Lung (tissue), 12 donors: Measurements from ENCODE around the gene SULT1E1. TPM values are rescaled to one million over a fixed set of nuclear protein-coding genes. Genes with fewer than 3 reads are reported as not detected.

Source experiments
- ATAC-seq: fragments of 200-7000 bp; cut with Tn5 transposase; one replicate; pipeline ENCODE4 v1.9.1; 2020; ENCODE audit warnings: moderate number of reproducible peaks; ENCODE audit not compliant: insufficient read depth, low FRiP score
- DNase-seq, 3 donors: peaks; one replicate each; pipeline ENCODE4 v3.0.0-alpha.2; 2013 to 2017
- H3K27ac ChIP-seq, 2 donors: one replicate each; pipeline ENCODE4 v1.5.1; 2013; ENCODE audit warnings: mild to moderate bottlenecking in 2 of 2, moderate library complexity in 2 of 2, control low read depth in 1 of 2, inconsistent platforms in 1 of 2, low read depth in 1 of 2, low read length in 1 of 2
- H3K27me3 ChIP-seq, 3 donors: one replicate each; pipeline ENCODE4 v1.5.1; 2013; ENCODE audit warnings: low read length in 2 of 3; ENCODE audit not compliant: control insufficient read depth in 3 of 3, insufficient read depth in 3 of 3
- H3K36me3 ChIP-seq, 4 donors: one replicate each; pipeline ENCODE4 v1.5.1; 2013; ENCODE audit warnings: low read length in 4 of 4, mild to moderate bottlenecking in 1 of 4, moderate library complexity in 1 of 4; ENCODE audit not compliant: control insufficient read depth in 4 of 4, insufficient read depth in 4 of 4
- H3K4me1 ChIP-seq, 5 donors: one replicate each; pipeline ENCODE4 v1.5.1; 2013; ENCODE audit warnings: low read length in 5 of 5, mild to moderate bottlenecking in 2 of 5, moderate library complexity in 1 of 5; ENCODE audit not compliant: control insufficient read depth in 5 of 5, insufficient read depth in 5 of 5
- H3K4me3 ChIP-seq: one replicate; pipeline ENCODE4 v1.5.1; 2013; ENCODE audit warnings: mild to moderate bottlenecking, control low read depth, moderate library complexity
- H3K9ac ChIP-seq, 2 donors: one replicate each; pipeline ENCODE4 v1.5.1; 2013; ENCODE audit warnings: low read length in 2 of 2, control low read depth in 1 of 2; ENCODE audit not compliant: insufficient read depth in 1 of 2
- H3K9me3 ChIP-seq, 4 donors: one replicate each; pipeline ENCODE4 v1.5.1; 2013; ENCODE audit warnings: low read length in 3 of 4, mild to moderate bottlenecking in 1 of 4, moderate library complexity in 1 of 4; ENCODE audit not compliant: control insufficient read depth in 4 of 4, insufficient read depth in 3 of 4
- WGBS, 2 donors: extraction: QIAGEN DNeasy Blood & Tissue Kit; methylation state at CpG; one replicate each; pipeline ENCODE4 v1.1.7; 2013; 5-methylcytosine and 5-hydroxymethylcytosine counted together
- polyA plus RNA-seq, 2 donors: library from polyadenylated mRNA; stranded (reverse); fragments of 200-250 nt; gene quantifications; one replicate each; pipeline ENCODE4 v1.2.1, GENCODE V29; 2013
- total RNA-seq, 2 donors: library from RNA; depleted of rRNA in 1 of 2; stranded (reverse); fragments of >200 nt in 1 of 2; gene quantifications; one replicate each; pipeline ENCODE4 v1.2.1, GENCODE V29; 2014 to 2021
- TF ChIP-seq, protein P1 (sequence below): IDR thresholded peaks from 2 replicates; pipeline ENCODE4 v1.5.1; 2012; ENCODE audit warnings: mild to moderate bottlenecking; ENCODE audit errors: control extremely low read depth, extremely low read depth
- donor health status: control.
- donor health status: control.
- donor health status: Bipolar disorder and iron deficiency.
- donor health status: healthy.
- donor health status: DM: yes; HTN: yes; CAD: no.

SULT1E1 gene
- total and polyA plus RNA-seq, 4 donors = 0.39 to 146 (median 3.6) TPM

DNA sequence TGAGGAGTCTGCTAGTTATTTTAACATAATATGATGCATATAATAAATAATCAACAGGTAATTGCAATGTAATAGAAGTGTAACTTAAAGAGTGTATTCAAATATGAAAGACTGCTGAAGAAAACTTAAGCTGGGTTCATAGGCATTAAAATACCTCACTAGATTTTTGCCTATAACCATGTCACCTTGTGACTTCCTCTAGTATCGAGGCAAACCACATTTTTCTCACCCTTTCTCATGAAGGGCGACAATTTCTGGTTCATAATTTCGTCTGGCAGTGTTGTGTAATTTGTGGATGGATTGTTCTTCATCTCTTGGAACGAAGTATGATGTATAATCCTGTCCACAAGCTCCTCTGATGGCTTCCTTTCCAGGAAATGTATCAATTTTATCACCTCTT, 16.0 kb downstream of the SULT1E1 start:
- Histone ChIP-seq H3K4me3 (no peak overlapping the region), H3K36me3 (peaks cover 0 to 27% (median 5%) of the 10 kb centered on the region in 4 donors), H3K4me1 (peaks cover 0 to 1% (median 0%) of the 10 kb centered on the region in 5 donors), H3K9me3 (no peaks in the 10 kb centered on the region), H3K9ac (no peak overlapping the region), H3K27me3 (no peaks in the 10 kb centered on the region), H3K27ac (no peak overlapping the region)
- ATAC-seq (no peak), DNase-seq (no peak)
- WGBS, 2 donors = 35 to 49% methylated on average over 4 of the region's 4 CpGs
- TF ChIP-seq, protein P1, sequence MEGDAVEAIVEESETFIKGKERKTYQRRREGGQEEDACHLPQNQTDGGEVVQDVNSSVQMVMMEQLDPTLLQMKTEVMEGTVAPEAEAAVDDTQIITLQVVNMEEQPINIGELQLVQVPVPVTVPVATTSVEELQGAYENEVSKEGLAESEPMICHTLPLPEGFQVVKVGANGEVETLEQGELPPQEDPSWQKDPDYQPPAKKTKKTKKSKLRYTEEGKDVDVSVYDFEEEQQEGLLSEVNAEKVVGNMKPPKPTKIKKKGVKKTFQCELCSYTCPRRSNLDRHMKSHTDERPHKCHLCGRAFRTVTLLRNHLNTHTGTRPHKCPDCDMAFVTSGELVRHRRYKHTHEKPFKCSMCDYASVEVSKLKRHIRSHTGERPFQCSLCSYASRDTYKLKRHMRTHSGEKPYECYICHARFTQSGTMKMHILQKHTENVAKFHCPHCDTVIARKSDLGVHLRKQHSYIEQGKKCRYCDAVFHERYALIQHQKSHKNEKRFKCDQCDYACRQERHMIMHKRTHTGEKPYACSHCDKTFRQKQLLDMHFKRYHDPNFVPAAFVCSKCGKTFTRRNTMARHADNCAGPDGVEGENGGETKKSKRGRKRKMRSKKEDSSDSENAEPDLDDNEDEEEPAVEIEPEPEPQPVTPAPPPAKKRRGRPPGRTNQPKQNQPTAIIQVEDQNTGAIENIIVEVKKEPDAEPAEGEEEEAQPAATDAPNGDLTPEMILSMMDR = no peak

DNA sequence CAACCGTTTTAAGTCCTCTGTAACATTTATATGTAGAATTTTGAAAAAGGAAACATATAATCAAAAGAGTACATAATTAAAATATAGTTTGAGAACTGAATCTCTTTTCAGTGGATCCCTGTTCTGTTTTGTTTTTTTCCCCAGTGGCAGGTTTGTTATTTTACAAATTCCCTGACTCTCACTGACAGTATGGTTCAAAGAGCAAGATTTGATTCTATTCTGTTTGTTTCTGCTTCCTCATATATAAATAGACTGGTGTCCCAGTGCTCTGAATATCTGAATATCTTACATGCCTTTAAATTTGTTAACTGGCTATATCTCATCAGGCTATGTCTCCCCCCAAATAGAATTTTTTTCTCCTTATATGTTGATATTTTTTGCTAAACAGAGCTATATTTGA, 16.6 kb downstream of the SULT1E1 start:
- DNase-seq (no peak), ATAC-seq (no peak)
- Histone ChIP-seq H3K4me3 (no peak overlapping the region), H3K27me3 (no peaks in the 10 kb centered on the region), H3K9ac (no peak overlapping the region), H3K27ac (no peak overlapping the region), H3K4me1 (no peaks in the 10 kb centered on the region), H3K9me3 (no peaks in the 10 kb centered on the region), H3K36me3 (peaks cover 0 to 27% (median 5%) of the 10 kb centered on the region in 4 donors)
- 0% methylated on average over 1 of the region's 1 CpG for WGBS, 2 donors
- TF ChIP-seq, protein P1 = no peak

DNA sequence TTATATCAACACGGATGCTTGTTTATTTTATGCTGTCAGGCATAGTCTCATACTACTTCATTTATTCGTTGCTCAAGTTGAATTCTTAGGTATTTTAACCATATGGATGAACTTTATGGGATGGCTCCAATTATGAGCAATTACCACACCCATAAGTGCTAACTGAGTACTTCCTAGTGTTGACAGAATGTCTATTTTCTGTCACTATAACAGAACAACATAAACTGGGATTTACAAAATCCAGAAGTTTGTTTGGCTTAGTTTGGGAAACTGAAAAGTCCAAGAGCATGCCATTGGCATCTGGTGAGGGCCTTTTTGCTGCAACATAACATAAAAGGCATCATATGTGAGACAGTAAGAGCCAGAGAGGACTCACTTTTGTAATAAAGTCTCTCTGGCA, 21.0 kb downstream of the SULT1E1 start:
- no peaks in the 10 kb centered on the region for H3K27me3 ChIP-seq
- DNase-seq (peak in 1 of 3 donors; percentile 87), ATAC-seq (no peak)
- no peaks in the 10 kb centered on the region for H3K4me1 ChIP-seq
- H3K9ac ChIP-seq = no peak overlapping the region
- no peaks in the 10 kb centered on the region for H3K9me3 ChIP-seq
- H3K27ac ChIP-seq = no peak overlapping the region
- peaks cover 0 to 30% (median 2%) of the 10 kb centered on the region in 4 donors for H3K36me3 ChIP-seq
- TF ChIP-seq, protein P1 = no peak
- 70 to 75% methylated on average over 2 of the region's 2 CpGs for WGBS, 2 donors
- no peak overlapping the region for H3K4me3 ChIP-seq

DNA sequence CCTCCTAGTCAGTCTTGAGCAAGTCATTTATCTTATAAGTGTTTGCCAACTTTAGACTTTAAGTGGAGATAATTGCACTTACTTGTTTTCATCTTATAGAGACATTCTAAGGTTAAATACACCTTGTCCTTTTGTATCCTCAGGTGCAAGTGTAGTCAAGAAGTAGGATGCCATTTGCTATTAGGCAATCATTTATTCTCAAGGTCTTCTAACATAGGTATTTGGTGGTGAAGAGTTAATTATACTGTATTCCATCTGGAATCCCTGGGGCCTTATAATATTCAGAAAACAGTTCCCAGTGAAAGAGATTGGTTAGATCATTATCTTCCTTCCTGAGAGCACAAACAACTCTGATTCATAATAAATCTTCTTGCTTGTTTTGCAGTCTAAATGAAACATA, 23.7 kb downstream of the SULT1E1 start:
- no peak for ATAC-seq
- TF ChIP-seq, protein P1 = no peak
- H3K4me3 ChIP-seq = no peak overlapping the region

More for the DNA sequence above, 23.7 kb downstream of the SULT1E1 start:
- no peak overlapping the region for H3K27ac ChIP-seq
- H3K27me3 ChIP-seq = no peaks in the 10 kb centered on the region
- H3K4me1 ChIP-seq = peaks cover 0 to 16% (median 2%) of the 10 kb centered on the region in 5 donors
- H3K9ac ChIP-seq = no peak overlapping the region
- H3K36me3 ChIP-seq = peaks cover 0 to 26% (median under 1%) of the 10 kb centered on the region in 4 donors
- no peaks in the 10 kb centered on the region for H3K9me3 ChIP-seq
- no peak for DNase-seq
